Hepatocyte (in vitro differentiated cells): ENCODE measurements around the gene UBASH3A. TPM values are rescaled to one million over a fixed set of nuclear protein-coding genes. Genes with fewer than 3 reads are reported as not detected.
A peak's percentile ranks its signal among the peaks of the same experiment; 100 is the strongest.

Experiments
- DNase-seq: peaks from one replicate; pipeline ENCODE4 v3.0.0-alpha.2; 2016; ENCODE audit warnings: low spot score
- H2AFZ ChIP-seq: fragments of 200-600 bp; sonication (generic); 2 replicates; pipeline ENCODE4 v1.6.0; 2016; ENCODE audit warnings: antibody characterized with exemption, mild to moderate bottlenecking
- H3K27ac ChIP-seq: fragments of 200-600 bp; sonication (generic); 2 replicates; pipeline ENCODE4 v1.5.1; 2016; ENCODE audit warnings: mild to moderate bottlenecking
- H3K27me3 ChIP-seq: fragments of 200-600 bp; sonication (generic); 2 replicates; pipeline ENCODE4 v1.6.1; 2016
- H3K36me3 ChIP-seq: fragments of 200-600 bp; sonication (generic); replicated peaks from 2 replicates; pipeline ENCODE4 v1.5.1; 2016; ENCODE audit warnings: low read depth; ENCODE audit not compliant: insufficient read depth
- H3K4me1 ChIP-seq: fragments of 200-600 bp; sonication (generic); 2 replicates; pipeline ENCODE4 v1.5.1; 2016; ENCODE audit warnings: mild to moderate bottlenecking, moderate library complexity; ENCODE audit not compliant: insufficient read depth
- H3K4me2 ChIP-seq: fragments of 200-600 bp; sonication (generic); 2 replicates; pipeline ENCODE4 v1.6.0; 2016
- H3K4me3 ChIP-seq: fragments of 200-600 bp; sonication (generic); 2 replicates; pipeline ENCODE4 v1.5.1; 2016; ENCODE audit warnings: mild to moderate bottlenecking
- H3K79me2 ChIP-seq: fragments of 200-600 bp; sonication (generic); 2 replicates; pipeline ENCODE4 v1.6.0; 2017; ENCODE audit warnings: mild to moderate bottlenecking
- H3K9me2 ChIP-seq: fragments of 200-600 bp; sonication (generic); replicated peaks from 2 replicates; pipeline ENCODE4 v1.6.0; 2017; ENCODE audit warnings: mild to moderate bottlenecking; ENCODE audit not compliant: insufficient read depth
- H3K9me3 ChIP-seq: fragments of 200-600 bp; sonication (generic); 2 replicates; pipeline ENCODE4 v1.5.1; 2016; ENCODE audit warnings: low read depth, mild to moderate bottlenecking
- H4K20me1 ChIP-seq: fragments of 200-600 bp; sonication (generic); 2 replicates; pipeline ENCODE4 v1.6.0; 2016; ENCODE audit warnings: mild to moderate bottlenecking; ENCODE audit not compliant: insufficient read depth, poor library complexity, severe bottlenecking
- EZH2 ChIP-seq: fragments of 200-600 bp; sonication (generic); IDR thresholded peaks from 2 replicates; pipeline ENCODE4 v1.6.1; 2016; ENCODE audit warnings: antibody characterized with exemption, mild to moderate bottlenecking, borderline replicate concordance
- EZH2phosphoT487 ChIP-seq: fragments of 200-600 bp; sonication (generic); IDR thresholded peaks from one replicate; pipeline ENCODE4 v1.6.1; 2018; ENCODE audit warnings: antibody characterized with exemption, mild to moderate bottlenecking, low read depth, moderate library complexity; ENCODE audit not compliant: unreplicated experiment, severe bottlenecking
- WGBS: methylation state at CpG from one replicate; pipeline ENCODE4 v1.1.6; 2016; ENCODE audit warnings: low lambda C conversion rate; ENCODE audit errors: missing lambda C conversion rate; 5-methylcytosine and 5-hydroxymethylcytosine counted together
- polyA plus RNA-seq: library from polyadenylated mRNA; unstranded; fragments of >200 nt; fragmentation: Nextera tagmentation; extraction: Ambion mirVana; gene quantifications from 2 replicates; pipeline ENCODE4 v1.2.1, GENCODE V29; 2016
- total RNA-seq: library from RNA; depleted of rRNA; stranded (reverse); fragments of >200 nt; gene quantifications from 2 replicates; pipeline ENCODE4 v1.2.3, GENCODE V29; 2014
- TF ChIP-seq, protein P1 (sequence below): fragments of 200-600 bp; sonication (generic); IDR thresholded peaks from 2 replicates; pipeline ENCODE4 v1.5.1; 2016; ENCODE audit warnings: antibody characterized with exemption, mild to moderate bottlenecking; ENCODE audit not compliant: poor library complexity

The UBASH3A gene
- total and polyA plus RNA-seq, 2 experiments from 2014 or later = not detected

DNA sequence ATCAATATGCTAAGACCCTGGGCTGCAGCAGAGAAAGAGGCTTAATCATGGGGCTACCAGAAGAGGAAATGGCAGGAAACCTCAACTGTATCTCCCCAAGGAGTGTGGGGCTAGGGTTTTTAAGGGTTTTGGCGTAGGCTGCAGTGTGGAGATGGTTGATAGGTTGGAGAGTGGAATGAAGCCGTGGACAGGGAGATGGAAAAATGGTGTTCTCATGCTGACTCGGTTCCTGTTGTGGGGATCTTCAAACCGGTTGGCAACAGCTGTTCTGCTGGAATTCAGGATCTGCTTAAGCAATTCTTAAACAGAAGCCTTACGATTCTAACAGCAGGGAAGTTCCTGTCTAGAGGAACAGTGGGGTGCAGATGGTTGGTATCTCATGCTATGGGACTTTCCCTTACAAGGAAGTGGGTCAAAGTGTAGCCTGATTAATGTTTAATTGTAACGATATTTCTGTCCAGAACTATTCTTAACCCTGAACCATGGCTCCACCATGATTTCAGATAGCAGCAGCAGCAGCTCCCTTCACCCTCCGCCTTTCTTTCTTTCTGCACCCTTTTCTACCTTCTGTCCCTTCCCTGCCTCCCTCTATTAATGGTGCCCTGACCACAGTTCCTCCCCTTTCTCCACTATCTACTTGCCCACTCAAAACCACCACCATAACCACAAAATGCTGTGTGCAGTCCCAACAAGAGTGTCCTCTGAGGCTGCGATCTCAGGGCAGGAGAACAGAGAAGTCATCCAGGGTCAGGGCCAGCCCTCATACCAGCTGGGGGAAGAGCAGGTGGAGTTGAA lies 61.5 kb downstream of the UBASH3A start:
- Histone ChIP-seq H3K4me1 (peaks cover 36% of the 10 kb centered on the region), H2AFZ (no peak overlapping the region), H3K79me2 (no peaks in the 10 kb centered on the region), H3K9me2 (no peaks in the 10 kb centered on the region), H3K36me3 (no peaks in the 10 kb centered on the region), H3K27me3 (no peaks in the 10 kb centered on the region), H3K9me3 (no peaks in the 10 kb centered on the region), H4K20me1 (no peaks in the 10 kb centered on the region), H3K27ac (peak overlapping the region; percentile 87), H3K4me2 (no peak overlapping the region), H3K4me3 (no peak overlapping the region)
- peak; percentile 54 for DNase-seq
- 72% methylated on average over 8 of the region's 8 CpGs for WGBS
- TF ChIP-seq EZH2 (no peak), EZH2phosphoT487 (no peak)
- TF ChIP-seq, protein P1, sequence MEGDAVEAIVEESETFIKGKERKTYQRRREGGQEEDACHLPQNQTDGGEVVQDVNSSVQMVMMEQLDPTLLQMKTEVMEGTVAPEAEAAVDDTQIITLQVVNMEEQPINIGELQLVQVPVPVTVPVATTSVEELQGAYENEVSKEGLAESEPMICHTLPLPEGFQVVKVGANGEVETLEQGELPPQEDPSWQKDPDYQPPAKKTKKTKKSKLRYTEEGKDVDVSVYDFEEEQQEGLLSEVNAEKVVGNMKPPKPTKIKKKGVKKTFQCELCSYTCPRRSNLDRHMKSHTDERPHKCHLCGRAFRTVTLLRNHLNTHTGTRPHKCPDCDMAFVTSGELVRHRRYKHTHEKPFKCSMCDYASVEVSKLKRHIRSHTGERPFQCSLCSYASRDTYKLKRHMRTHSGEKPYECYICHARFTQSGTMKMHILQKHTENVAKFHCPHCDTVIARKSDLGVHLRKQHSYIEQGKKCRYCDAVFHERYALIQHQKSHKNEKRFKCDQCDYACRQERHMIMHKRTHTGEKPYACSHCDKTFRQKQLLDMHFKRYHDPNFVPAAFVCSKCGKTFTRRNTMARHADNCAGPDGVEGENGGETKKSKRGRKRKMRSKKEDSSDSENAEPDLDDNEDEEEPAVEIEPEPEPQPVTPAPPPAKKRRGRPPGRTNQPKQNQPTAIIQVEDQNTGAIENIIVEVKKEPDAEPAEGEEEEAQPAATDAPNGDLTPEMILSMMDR = no peak

DNA sequence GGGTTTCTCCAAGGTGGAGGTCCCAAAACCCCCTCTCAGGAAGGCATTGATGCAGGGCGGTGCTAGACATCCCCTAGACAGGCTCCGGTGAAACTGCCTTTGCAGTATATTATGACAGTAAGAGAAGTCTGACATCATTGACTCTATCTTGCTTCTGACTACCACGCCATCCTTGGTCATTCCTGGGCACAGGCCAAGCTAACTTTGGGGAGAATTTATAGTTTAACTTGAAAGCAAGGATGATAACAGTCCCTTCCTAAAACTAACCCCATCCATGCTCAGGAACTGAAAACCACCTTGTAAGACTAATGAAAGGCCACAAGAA lies 62.1 kb downstream of the UBASH3A start:
- peaks cover 35% of the 10 kb centered on the region for H3K4me1 ChIP-seq
- 82% methylated on average over 3 of the region's 3 CpGs for WGBS
- no peak overlapping the region for H2AFZ ChIP-seq
- no peaks in the 10 kb centered on the region for H3K36me3 ChIP-seq
- TF ChIP-seq EZH2phosphoT487 = no peak
- TF ChIP-seq, protein P1 = no peak
- no peak for TF ChIP-seq EZH2
- H3K4me3 ChIP-seq = no peak overlapping the region
- no peak overlapping the region for H3K4me2 ChIP-seq
- H3K9me2 ChIP-seq = no peaks in the 10 kb centered on the region
- H3K9me3 ChIP-seq = no peaks in the 10 kb centered on the region
- H3K27me3 ChIP-seq = no peaks in the 10 kb centered on the region
- no peaks in the 10 kb centered on the region for H4K20me1 ChIP-seq
- H3K79me2 ChIP-seq = no peaks in the 10 kb centered on the region
- DNase-seq = no peak
- H3K27ac ChIP-seq = peak overlapping the region; percentile 87

DNA sequence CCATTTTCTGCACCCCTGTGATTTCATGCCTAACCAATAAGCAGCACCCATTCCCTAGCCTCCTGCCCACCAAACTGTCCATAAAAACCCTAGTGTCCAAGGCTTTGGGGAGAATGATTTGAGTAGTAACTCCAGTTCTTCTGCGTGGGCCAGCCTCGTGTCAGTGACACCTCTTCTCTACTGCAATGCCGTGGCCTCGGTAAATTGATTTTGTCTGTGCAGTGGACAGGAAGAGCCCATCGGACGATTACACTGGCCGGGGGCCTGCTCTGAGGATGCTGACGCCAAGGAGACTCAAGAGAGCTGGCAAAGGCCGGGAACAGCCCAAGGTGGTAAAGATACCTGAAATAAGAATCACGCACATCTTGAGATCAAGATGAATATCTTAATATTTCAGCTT lies 63.0 kb downstream of the UBASH3A start:
- peaks cover 35% of the 10 kb centered on the region for H3K4me1 ChIP-seq

More for the DNA sequence above, 63.0 kb downstream of the UBASH3A start:
- no peaks in the 10 kb centered on the region for H3K79me2 ChIP-seq
- no peaks in the 10 kb centered on the region for H3K27me3 ChIP-seq
- H3K36me3 ChIP-seq = no peaks in the 10 kb centered on the region
- 93% methylated on average over 10 of the region's 10 CpGs for WGBS
- no peaks in the 10 kb centered on the region for H3K9me2 ChIP-seq
- H4K20me1 ChIP-seq = no peaks in the 10 kb centered on the region
- TF ChIP-seq, protein P1 = no peak
- no peak for TF ChIP-seq EZH2
- TF ChIP-seq EZH2phosphoT487 = no peak
- no peak for DNase-seq
- H3K9me3 ChIP-seq = no peaks in the 10 kb centered on the region
- H3K4me2 ChIP-seq = no peak overlapping the region
- no peak overlapping the region for H3K4me3 ChIP-seq
- H2AFZ ChIP-seq = no peak overlapping the region
- peak overlapping the region; percentile 26 for H3K27ac ChIP-seq
